Endodermal cell (in vitro differentiated cells): ENCODE measurements around the gene FHDC1. TPM values are rescaled to one million over a fixed set of nuclear protein-coding genes. Genes with fewer than 3 reads are reported as not detected.

ENCODE experiments used
- DNase-seq: peaks from one replicate; pipeline ENCODE4 v3.0.0-alpha.2; 2017
- H3K27ac ChIP-seq: 2 replicates; pipeline ENCODE4 v1.5.1; 2013; ENCODE audit warnings: mild to moderate bottlenecking, low read depth, low read length, moderate library complexity
- H3K27me3 ChIP-seq: 2 replicates; pipeline ENCODE4 v1.6.1; 2013; ENCODE audit warnings: mild to moderate bottlenecking, low read length, moderate library complexity; ENCODE audit not compliant: insufficient read depth, control insufficient read depth, poor library complexity, severe bottlenecking
- H3K36me3 ChIP-seq: 2 replicates; pipeline ENCODE4 v1.7.0; 2013; ENCODE audit warnings: mild to moderate bottlenecking, low read length, moderate library complexity; ENCODE audit not compliant: control insufficient read depth, insufficient read depth
- H3K4me1 ChIP-seq: one replicate; pipeline ENCODE4 v1.7.0; 2013; ENCODE audit warnings: low read length; ENCODE audit not compliant: control insufficient read depth, insufficient read depth
- H3K4me3 ChIP-seq: 2 replicates; pipeline ENCODE4 v1.5.1; 2013; ENCODE audit warnings: mild to moderate bottlenecking, low read length, moderate library complexity
- H3K9ac ChIP-seq: 2 replicates; pipeline ENCODE4 v1.6.1; 2013; ENCODE audit warnings: mild to moderate bottlenecking, low read length, moderate library complexity; ENCODE audit not compliant: poor library complexity, severe bottlenecking; ENCODE audit errors: extremely low read depth
- H3K9me3 ChIP-seq: 2 replicates; pipeline ENCODE4 v1.6.1; 2013; ENCODE audit warnings: mild to moderate bottlenecking, low read length, moderate library complexity; ENCODE audit not compliant: control insufficient read depth
- H3K27ac Mint-ChIP-seq: 2 replicates; pipeline ENCODE4 v1.8.0; 2020; ENCODE audit warnings: mixed read lengths
- H3K27me3 Mint-ChIP-seq: 2 replicates; pipeline ENCODE4 v1.8.0; 2021; ENCODE audit warnings: mild to moderate bottlenecking, mixed read lengths; ENCODE audit not compliant: insufficient read depth
- H3K36me3 Mint-ChIP-seq: 2 replicates; pipeline ENCODE4 v1.8.0; 2020; ENCODE audit warnings: low read depth, mixed read lengths
- H3K4me1 Mint-ChIP-seq: 2 replicates; pipeline ENCODE4 v1.8.0; 2020; ENCODE audit warnings: mixed read lengths
- H3K4me3 Mint-ChIP-seq: 2 replicates; pipeline ENCODE4 v1.8.0; 2020; ENCODE audit warnings: mild to moderate bottlenecking, moderate library complexity, mixed read lengths
- H3K9me3 Mint-ChIP-seq: 2 replicates; pipeline ENCODE4 v1.8.0; 2020; ENCODE audit warnings: mild to moderate bottlenecking, mixed read lengths
- CTCF ChIP-seq: fragments of 200-600 bp; sonication (generic); conservative IDR thresholded peaks from 2 replicates; pipeline ENCODE4 v1.5.0; 2021; ENCODE audit warnings: antibody characterized with exemption, mild to moderate bottlenecking
- WGBS, 2 experiments: methylation state at CpG; one replicate each; pipeline versions ENCODE4 v1.1.5 to v1.1.7; 2013; ENCODE audit warnings: missing lambda C conversion rate in 2 of 2, mixed read lengths in 1 of 2; ENCODE audit not compliant: insufficient coverage in 1 of 2, insufficient read length in 1 of 2; 5-methylcytosine and 5-hydroxymethylcytosine counted together
- total RNA-seq, 2 donors: library from RNA; stranded (reverse); fragmentation: NEBNext Ultra II Directional in 1 of 2; extraction: Animal tissue kit (Norgen Biotek cat#: 25700) in 1 of 2; gene quantifications; 2 replicates in 1 of 2; 3 replicates in 1 of 2; pipeline ENCODE4 v1.2.1, GENCODE V29; 2021

The FHDC1 gene
- total RNA-seq, 2 donors from 2014 or later: 2.5 to 7.9 TPM

- peak; percentile 89 for DNase-seq
- no peaks in the 10 kb centered on the region for H3K36me3 Mint-ChIP-seq
- H3K4me3 ChIP-seq: no peak overlapping the region
- no peak for TF ChIP-seq CTCF
- no peak overlapping the region for H3K4me3 Mint-ChIP-seq
- no peak overlapping the region for H3K27ac Mint-ChIP-seq
- peaks cover 12% of the 10 kb centered on the region for H3K4me1 Mint-ChIP-seq
- no peaks in the 10 kb centered on the region for H3K36me3 ChIP-seq
- no peak overlapping the region for H3K9ac ChIP-seq
- H3K27me3 Mint-ChIP-seq: no peaks in the 10 kb centered on the region
- H3K27ac ChIP-seq: no peak overlapping the region
- H3K9me3 Mint-ChIP-seq: no peaks in the 10 kb centered on the region
- no peaks in the 10 kb centered on the region for H3K27me3 ChIP-seq
- peaks cover 9% of the 10 kb centered on the region for H3K4me1 ChIP-seq
- WGBS, 2 experiments: 57 to 75% methylated on average over 4 to 7 of the region's 7 CpGs
- H3K9me3 ChIP-seq: no peaks in the 10 kb centered on the region
These were observed 47.1 kb downstream of the FHDC1 start for GRCh38 chr4:152983221-152983620.

GRCh38 chr4:152983774-152984411, 47.8 kb downstream of the FHDC1 start:
- Mint-ChIP-seq H3K27me3 (no peaks in the 10 kb centered on the region), H3K4me1 (peaks cover 12% of the 10 kb centered on the region), H3K4me3 (no peak overlapping the region), H3K9me3 (no peaks in the 10 kb centered on the region), H3K36me3 (no peaks in the 10 kb centered on the region), H3K27ac (peak overlapping the region; percentile 68)
- no peaks in the 10 kb centered on the region for H3K9me3 ChIP-seq
- no peaks in the 10 kb centered on the region for H3K36me3 ChIP-seq
- H3K4me1 ChIP-seq: peaks cover 9% of the 10 kb centered on the region
- H3K27ac ChIP-seq: no peak overlapping the region
- DNase-seq: peak; percentile 73
- H3K4me3 ChIP-seq: no peak overlapping the region
- H3K9ac ChIP-seq: no peak overlapping the region
- no peak for TF ChIP-seq CTCF
- WGBS, 2 experiments: 62 to 66% methylated on average over 4 to 6 of the region's 6 CpGs
- H3K27me3 ChIP-seq: no peaks in the 10 kb centered on the region

GRCh38 chr4:152988721-152989553, 52.8 kb downstream of the FHDC1 start:
- no peaks in the 10 kb centered on the region for H3K27me3 Mint-ChIP-seq
- peak; percentile 32 for TF ChIP-seq CTCF

More at GRCh38 chr4:152988721-152989553, 52.8 kb downstream of the FHDC1 start:
- no peak overlapping the region for H3K27ac Mint-ChIP-seq
- H3K4me1 Mint-ChIP-seq: peaks cover 4% of the 10 kb centered on the region
- no peaks in the 10 kb centered on the region for H3K36me3 Mint-ChIP-seq
- H3K9me3 Mint-ChIP-seq: no peaks in the 10 kb centered on the region
- Histone ChIP-seq H3K27me3 (no peaks in the 10 kb centered on the region), H3K9ac (no peak overlapping the region), H3K9me3 (no peaks in the 10 kb centered on the region), H3K27ac (no peak overlapping the region), H3K36me3 (no peaks in the 10 kb centered on the region), H3K4me1 (peaks cover 6% of the 10 kb centered on the region), H3K4me3 (no peak overlapping the region)
- no peak overlapping the region for H3K4me3 Mint-ChIP-seq
- WGBS, 2 experiments: 90% methylated on average over 2 to 4 of the region's 4 CpGs
- DNase-seq: no peak
